A549 (cell line): ENCODE data around the gene FAM118A. TPM values are rescaled to one million over a fixed set of nuclear protein-coding genes. Genes with fewer than 3 reads are reported as not detected.

ENCODE experiments used
- ATAC-seq, 2 experiments: fragments of 200-7000 bp in 1 of 2; fragments of >200 bp in 1 of 2; cut with Nextera tagmentation in 1 of 2; cut with Tn5 transposase in 1 of 2; 3 replicates each; pipeline versions ENCODE4 v1.8.0 to v1.9.1; 2018 to 2020; ENCODE audit warnings: mild to moderate bottlenecking in 1 of 2, moderate library complexity in 1 of 2
- CTCF ChIA-PET: fragments of 300-600 bp; sonication (Branson Sonifier 250); formaldehyde crosslinking; extraction: SDS; loops from one replicate; lab custom pipeline; 2021; ENCODE audit warnings: antibody characterized with exemption, inconsistent platforms; lab: Yijun Ruan, JAX
- POLR2A ChIA-PET: fragments of 350-600 bp; formaldehyde crosslinking; extraction: SDS; loops from one replicate; lab custom pipeline; 2021; ENCODE audit warnings: antibody characterized with exemption, inconsistent platforms; lab: Yijun Ruan, JAX
- DNase-seq, 2 experiments: peaks; one replicate each; pipeline versions ENCODE4 v3.0.0 to v3.0.0-alpha.2; 2011 to 2016; ENCODE audit warnings: low read depth in 1 of 2, low spot score in 1 of 2
- FAIRE-seq: peaks from 2 replicates; lab custom pipeline; 2011; peaks lifted over from hg19 to GRCh38; lab: Jason Lieb, UNC
- H3K27ac ChIP-seq, 2 experiments: fragments of >200 bp; sonication (Bioruptor Twin); formaldehyde crosslinking; 3 replicates each; pipeline ENCODE4 v1.5.1; 2016 to 2017
- H3K4me1 ChIP-seq: fragments of >200 bp; sonication (Bioruptor Twin); formaldehyde crosslinking; 3 replicates; pipeline ENCODE4 v1.6.1; 2016
- H3K4me2 ChIP-seq: fragments of >200 bp; sonication (Bioruptor Twin); formaldehyde crosslinking; 3 replicates; pipeline ENCODE4 v1.6.1; 2016
- H3K4me3 ChIP-seq: fragments of >200 bp; sonication (Bioruptor Twin); formaldehyde crosslinking; 3 replicates; pipeline ENCODE4 v1.5.1; 2016
- H3K9me3 ChIP-seq: fragments of >200 bp; sonication (Bioruptor Twin); formaldehyde crosslinking; 3 replicates; pipeline ENCODE4 v1.6.1; 2016
- CBX2 ChIP-seq: fragments of 200-600 bp; sonication (generic); IDR thresholded peaks from 2 replicates; pipeline ENCODE4 v1.6.1; 2016; ENCODE audit warnings: low read depth, mild to moderate bottlenecking, borderline replicate concordance
- CEBPB ChIP-seq, 2 experiments: fragments of >200 bp in 1 of 2; sonication (Bioruptor Twin) in 1 of 2; formaldehyde crosslinking in 1 of 2; IDR thresholded peaks; 2 replicates each; pipeline ENCODE4 v1.6.1; 2012 to 2016
- CHD4 ChIP-seq: fragments of 200-600 bp; sonication (generic); IDR thresholded peaks from 2 replicates; pipeline ENCODE4 v1.6.1; 2016; ENCODE audit warnings: antibody characterized with exemption, mild to moderate bottlenecking, borderline replicate concordance
- EHF ChIP-seq: fragments of 250-450 bp; sonication (Bioruptor Pico); IDR thresholded peaks from 2 replicates; pipeline ENCODE4 v1.5.0; 2020; ENCODE audit warnings: mild to moderate bottlenecking
- FOSL2 ChIP-seq, 2 experiments: fragments of 450-650 bp in 1 of 2; fragments of >200 bp in 1 of 2; sonication (Bioruptor Twin) in 1 of 2; formaldehyde crosslinking; IDR thresholded peaks; 2 replicates each; pipeline versions ENCODE4 v1.5.0 to v1.6.1; 2016 to 2020; ENCODE audit warnings: mild to moderate bottlenecking in 1 of 2, moderate library complexity in 1 of 2
- FOXS1 ChIP-seq: fragments of 250-450 bp; sonication (Bioruptor Pico); IDR thresholded peaks from 2 replicates; pipeline ENCODE4 v1.5.0; 2020; ENCODE audit warnings: mild to moderate bottlenecking, moderate library complexity
- GATA3 ChIP-seq: IDR thresholded peaks from 2 replicates; pipeline ENCODE4 v1.6.1; 2012; ENCODE audit warnings: borderline replicate concordance
- HEYL ChIP-seq: fragments of 250-450 bp; sonication (Bioruptor Pico); IDR thresholded peaks from 2 replicates; pipeline ENCODE4 v1.8.0; 2021; ENCODE audit warnings: mild to moderate bottlenecking, moderate library complexity
- KDM5A ChIP-seq: fragments of 200-600 bp; sonication (generic); IDR thresholded peaks from 2 replicates; pipeline ENCODE4 v1.6.1; 2016; ENCODE audit warnings: antibody characterized with exemption, mild to moderate bottlenecking
- MAFK ChIP-seq: fragments of 450-650 bp; IDR thresholded peaks from 2 replicates; pipeline ENCODE4 v1.6.1; 2014; ENCODE audit not compliant: partially characterized antibody
- MAZ ChIP-seq: fragments of 150-350 bp; IDR thresholded peaks from 2 replicates; pipeline ENCODE4 v1.6.1; 2014; ENCODE audit warnings: antibody characterized with exemption, low read depth, low read length, borderline replicate concordance
- NPAS2 ChIP-seq: fragments of 250-450 bp; sonication (Bioruptor Pico); IDR thresholded peaks from 2 replicates; pipeline ENCODE4 v1.8.0; 2022; ENCODE audit warnings: mild to moderate bottlenecking, moderate library complexity, borderline replicate concordance
- PHF8 ChIP-seq: fragments of 200-600 bp; sonication (generic); IDR thresholded peaks from 2 replicates; pipeline ENCODE4 v1.6.1; 2016; ENCODE audit warnings: low read depth, mild to moderate bottlenecking, antibody characterized with exemption, moderate library complexity, borderline replicate concordance
- POLR2AphosphoS2 ChIP-seq: conservative IDR thresholded peaks from 2 replicates; pipeline ENCODE4 v1.6.1; 2012; ENCODE audit warnings: low read length, improper control_type of control experiment, inconsistent platforms
- RAD21 ChIP-seq, 2 experiments: fragments of >200 bp in 1 of 2; sonication (Bioruptor Twin) in 1 of 2; formaldehyde crosslinking in 1 of 2; IDR thresholded peaks in 1 of 2; conservative IDR thresholded peaks in 1 of 2; 2 replicates in 1 of 2; 3 replicates in 1 of 2; pipeline ENCODE4 v1.6.1; 2012 to 2018; ENCODE audit warnings: inconsistent platforms in 1 of 2
- RCOR1 ChIP-seq: fragments of 150-350 bp; IDR thresholded peaks from 2 replicates; pipeline ENCODE4 v1.6.1; 2014; ENCODE audit warnings: antibody characterized with exemption, low read length, low read depth
- WGBS: methylation state at CpG from one replicate; pipeline ENCODE4 v1.1.6; 2017; ENCODE audit errors: missing lambda C conversion rate; 5-methylcytosine and 5-hydroxymethylcytosine counted together
- polyA plus RNA-seq, 4 experiments: library from polyadenylated mRNA; depleted of rRNA in 3 of 4; stranded (reverse); fragments of >200 nt; fragmentation: RNase III in 1 of 4; extraction: RNeasy Plus Mini Kit Qiagen cat#74134 plus additional on column Dnase treatment in 1 of 4; gene quantifications; 2 replicates in 3 of 4; 3 replicates in 1 of 4; pipeline ENCODE4 v1.2.3, GENCODE V29; 2011 to 2017
- TF ChIP-seq, protein P1 (sequence below): fragments of 450-650 bp; IDR thresholded peaks from 2 replicates; pipeline ENCODE4 v1.6.1; 2014; ENCODE audit warnings: antibody characterized with exemption
- TF ChIP-seq, protein P2 (sequence below): fragments of 250-450 bp; sonication (Bioruptor Pico); IDR thresholded peaks from 2 replicates; pipeline ENCODE4 v1.5.0; 2021; ENCODE audit warnings: mild to moderate bottlenecking, moderate library complexity, borderline replicate concordance
- TF ChIP-seq, protein P3 (sequence below): fragments of 200-600 bp; sonication (generic); IDR thresholded peaks from 2 replicates; pipeline ENCODE4 v1.6.1; 2016; ENCODE audit warnings: antibody characterized with exemption, mild to moderate bottlenecking, moderate library complexity
- TF ChIP-seq, protein P4 (sequence below): fragments of 250-450 bp; sonication (Bioruptor Pico); IDR thresholded peaks from 2 replicates; pipeline ENCODE4 v1.5.0; 2020; ENCODE audit warnings: low read depth, mild to moderate bottlenecking, moderate library complexity

FAM118A gene
- polyA plus RNA-seq, 2 of the 4 experiments (the other 2 are of a cell fraction): 16.8 to 18.1 TPM

DNA sequence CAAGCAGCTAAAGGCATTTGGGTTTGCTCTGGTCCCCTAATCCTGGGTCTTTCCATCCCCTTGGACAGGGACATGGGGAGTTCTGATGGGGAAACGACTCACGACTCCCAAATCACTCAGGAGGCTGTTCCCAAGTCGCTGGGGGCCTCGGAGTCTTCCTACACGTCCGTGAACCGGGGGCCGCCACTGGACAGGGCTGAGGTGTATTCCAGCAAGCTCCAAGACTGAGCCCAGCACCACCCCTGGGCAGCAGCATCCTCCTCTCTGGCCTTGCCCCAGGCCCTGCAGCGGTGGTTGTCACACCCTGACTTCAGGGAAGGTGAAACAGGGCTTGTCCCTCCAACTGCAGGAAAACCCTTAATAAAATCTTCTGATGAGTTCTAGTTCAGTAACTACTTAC is 14.2 kb upstream of the FAM118A start (continued):
- TF ChIP-seq, protein P1, sequence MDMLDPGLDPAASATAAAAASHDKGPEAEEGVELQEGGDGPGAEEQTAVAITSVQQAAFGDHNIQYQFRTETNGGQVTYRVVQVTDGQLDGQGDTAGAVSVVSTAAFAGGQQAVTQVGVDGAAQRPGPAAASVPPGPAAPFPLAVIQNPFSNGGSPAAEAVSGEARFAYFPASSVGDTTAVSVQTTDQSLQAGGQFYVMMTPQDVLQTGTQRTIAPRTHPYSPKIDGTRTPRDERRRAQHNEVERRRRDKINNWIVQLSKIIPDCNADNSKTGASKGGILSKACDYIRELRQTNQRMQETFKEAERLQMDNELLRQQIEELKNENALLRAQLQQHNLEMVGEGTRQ: no peak
- TF ChIP-seq FOXS1 (CRISPR knock-in tag) (no peak), FOSL2 (IDR thresholded peaks at IDR 0.05) (no peak), FOSL2 (CRISPR knock-in tag; IDR thresholded peaks at IDR 0.05) (no peak)
- TF ChIP-seq, all 56 proteins: peak for 0

DNA sequence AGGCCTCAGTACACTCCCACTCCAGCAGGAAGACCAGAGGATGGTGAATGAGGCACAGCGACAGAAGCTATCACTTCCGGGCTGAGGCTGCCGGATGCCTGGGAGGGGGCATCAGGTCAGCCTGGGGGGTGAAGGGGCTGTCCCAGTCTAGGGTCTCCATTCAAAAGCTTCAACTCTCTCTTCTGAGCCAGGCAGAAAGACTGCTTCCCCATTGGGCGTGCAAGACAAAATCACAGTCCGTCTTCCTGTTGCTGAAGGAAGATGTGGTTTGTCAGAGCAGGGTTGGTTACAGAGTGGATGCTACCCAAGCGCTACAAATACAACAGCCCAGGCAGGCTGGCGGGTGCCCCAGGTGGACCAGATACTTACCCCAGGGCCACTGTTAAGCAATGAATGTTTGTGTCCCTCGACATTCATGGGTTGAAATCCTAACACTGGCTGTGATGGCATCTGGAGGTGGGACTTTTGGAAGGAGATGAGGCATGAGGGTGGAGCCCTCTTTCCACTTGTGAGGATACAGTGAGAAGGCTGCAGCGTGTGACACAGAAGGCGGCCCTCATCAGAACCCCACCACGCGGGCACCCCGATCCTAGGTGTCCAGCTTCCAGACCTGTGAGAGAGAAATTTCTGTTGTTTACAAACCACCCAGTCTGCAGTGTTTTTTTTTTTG is 13.0 kb upstream of the FAM118A start:
- Histone ChIP-seq H3K27ac (no peak overlapping the region), H3K9me3 (no peaks in the 10 kb centered on the region), H3K4me2 (no peak overlapping the region)
- CTCF ChIA-PET: no interaction called here
- WGBS: 76% methylated on average over 9 of the region's 13 CpGs
- TF ChIP-seq RCOR1 (no peak), EHF (CRISPR knock-in tag) (no peak), HEYL (CRISPR knock-in tag) (no peak), GATA3 (no peak), MAFK (no peak), CBX2 (no peak), RAD21 (conservative IDR thresholded peaks at IDR 0.05 in 1 of 2, IDR thresholded peaks at IDR 0.05 in 1 of 2) (no peak), KDM5A (no peak), POLR2AphosphoS2 (no peak)
- TF ChIP-seq, protein P2, sequence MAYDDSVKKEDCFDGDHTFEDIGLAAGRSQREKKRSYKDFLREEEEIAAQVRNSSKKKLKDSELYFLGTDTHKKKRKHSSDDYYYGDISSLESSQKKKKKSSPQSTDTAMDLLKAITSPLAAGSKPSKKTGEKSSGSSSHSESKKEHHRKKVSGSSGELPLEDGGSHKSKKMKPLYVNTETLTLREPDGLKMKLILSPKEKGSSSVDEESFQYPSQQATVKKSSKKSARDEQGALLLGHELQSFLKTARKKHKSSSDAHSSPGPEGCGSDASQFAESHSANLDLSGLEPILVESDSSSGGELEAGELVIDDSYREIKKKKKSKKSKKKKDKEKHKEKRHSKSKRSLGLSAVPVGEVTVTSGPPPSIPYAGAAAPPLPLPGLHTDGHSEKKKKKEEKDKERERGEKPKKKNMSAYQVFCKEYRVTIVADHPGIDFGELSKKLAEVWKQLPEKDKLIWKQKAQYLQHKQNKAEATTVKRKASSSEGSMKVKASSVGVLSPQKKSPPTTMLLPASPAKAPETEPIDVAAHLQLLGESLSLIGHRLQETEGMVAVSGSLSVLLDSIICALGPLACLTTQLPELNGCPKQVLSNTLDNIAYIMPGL (CRISPR knock-in tag): no peak
- TF ChIP-seq, all 56 proteins: peak for 0
- DNase-seq (no peak), ATAC-seq (no peak), FAIRE-seq (no peak)
- no peak overlapping the region for H3K4me3 ChIP-seq
- peaks cover 2% of the 10 kb centered on the region; the same call in 1 of the 3 replicates for H3K4me1 ChIP-seq
- POLR2A ChIA-PET: no interaction called here

DNA sequence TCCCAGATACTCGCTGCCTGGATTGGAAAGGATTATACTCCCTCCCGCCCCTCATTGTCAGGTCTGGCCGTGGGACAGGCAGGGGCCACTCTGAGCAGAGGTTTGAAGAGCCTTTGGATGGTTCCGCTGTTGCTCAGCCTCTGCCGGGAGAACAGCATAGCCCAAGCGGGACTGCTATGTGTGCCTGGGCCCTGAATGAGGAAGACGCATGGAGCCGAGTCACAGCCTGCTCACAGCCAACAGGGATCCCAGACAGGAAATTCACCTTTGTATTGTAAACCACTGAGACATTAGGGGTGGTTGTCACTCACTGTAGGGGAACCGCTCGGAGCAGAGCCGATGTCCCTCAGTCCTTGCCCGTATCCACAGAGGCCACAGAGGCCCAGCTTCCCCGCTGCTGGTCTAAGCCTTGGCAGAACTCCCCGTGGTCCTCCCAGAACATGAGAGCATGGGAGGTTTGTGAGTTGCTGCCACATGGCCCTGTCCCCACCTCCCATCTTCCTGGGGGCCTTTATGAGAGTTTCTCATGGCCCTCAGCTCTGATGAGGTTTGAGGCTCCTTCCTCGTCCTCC is 10.7 kb upstream of the FAM118A start:
- peak; percentile 28 to 38; a peak in 4 of 6 replicates for ATAC-seq
- no peak overlapping the region for H3K4me2 ChIP-seq
- WGBS: 86% methylated on average over 14 of the region's 15 CpGs
- CTCF ChIA-PET: interaction anchor here (1.0 kb wide), 1 partner anchor 18 kb away, joined by 5 read pairs; no protein-coding TSS in a partner anchor
- POLR2A ChIA-PET: no interaction called here
- TF ChIP-seq, protein P3, sequence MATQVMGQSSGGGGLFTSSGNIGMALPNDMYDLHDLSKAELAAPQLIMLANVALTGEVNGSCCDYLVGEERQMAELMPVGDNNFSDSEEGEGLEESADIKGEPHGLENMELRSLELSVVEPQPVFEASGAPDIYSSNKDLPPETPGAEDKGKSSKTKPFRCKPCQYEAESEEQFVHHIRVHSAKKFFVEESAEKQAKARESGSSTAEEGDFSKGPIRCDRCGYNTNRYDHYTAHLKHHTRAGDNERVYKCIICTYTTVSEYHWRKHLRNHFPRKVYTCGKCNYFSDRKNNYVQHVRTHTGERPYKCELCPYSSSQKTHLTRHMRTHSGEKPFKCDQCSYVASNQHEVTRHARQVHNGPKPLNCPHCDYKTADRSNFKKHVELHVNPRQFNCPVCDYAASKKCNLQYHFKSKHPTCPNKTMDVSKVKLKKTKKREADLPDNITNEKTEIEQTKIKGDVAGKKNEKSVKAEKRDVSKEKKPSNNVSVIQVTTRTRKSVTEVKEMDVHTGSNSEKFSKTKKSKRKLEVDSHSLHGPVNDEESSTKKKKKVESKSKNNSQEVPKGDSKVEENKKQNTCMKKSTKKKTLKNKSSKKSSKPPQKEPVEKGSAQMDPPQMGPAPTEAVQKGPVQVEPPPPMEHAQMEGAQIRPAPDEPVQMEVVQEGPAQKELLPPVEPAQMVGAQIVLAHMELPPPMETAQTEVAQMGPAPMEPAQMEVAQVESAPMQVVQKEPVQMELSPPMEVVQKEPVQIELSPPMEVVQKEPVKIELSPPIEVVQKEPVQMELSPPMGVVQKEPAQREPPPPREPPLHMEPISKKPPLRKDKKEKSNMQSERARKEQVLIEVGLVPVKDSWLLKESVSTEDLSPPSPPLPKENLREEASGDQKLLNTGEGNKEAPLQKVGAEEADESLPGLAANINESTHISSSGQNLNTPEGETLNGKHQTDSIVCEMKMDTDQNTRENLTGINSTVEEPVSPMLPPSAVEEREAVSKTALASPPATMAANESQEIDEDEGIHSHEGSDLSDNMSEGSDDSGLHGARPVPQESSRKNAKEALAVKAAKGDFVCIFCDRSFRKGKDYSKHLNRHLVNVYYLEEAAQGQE: no peak
- TF ChIP-seq CHD4: no peak
- TF ChIP-seq, protein P4, sequence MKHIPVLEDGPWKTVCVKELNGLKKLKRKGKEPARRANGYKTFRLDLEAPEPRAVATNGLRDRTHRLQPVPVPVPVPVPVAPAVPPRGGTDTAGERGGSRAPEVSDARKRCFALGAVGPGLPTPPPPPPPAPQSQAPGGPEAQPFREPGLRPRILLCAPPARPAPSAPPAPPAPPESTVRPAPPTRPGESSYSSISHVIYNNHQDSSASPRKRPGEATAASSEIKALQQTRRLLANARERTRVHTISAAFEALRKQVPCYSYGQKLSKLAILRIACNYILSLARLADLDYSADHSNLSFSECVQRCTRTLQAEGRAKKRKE (CRISPR knock-in tag): no peak
- TF ChIP-seq NPAS2: no peak
- TF ChIP-seq MAZ: no peak
- TF ChIP-seq, protein P2 (CRISPR knock-in tag): no peak
- TF ChIP-seq PHF8: no peak
- TF ChIP-seq CEBPB (IDR thresholded peaks at IDR 0.05): no peak
- TF ChIP-seq FOXS1 (CRISPR knock-in tag): no peak
- TF ChIP-seq, all 56 proteins: peak for 0
- Histone ChIP-seq H3K27ac (no peak overlapping the region), H3K4me3 (no peak overlapping the region), H3K4me1 (peaks cover 4% of the 10 kb centered on the region; the same call in 1 of the 3 replicates), H3K9me3 (no peaks in the 10 kb centered on the region)
- FAIRE-seq (no peak), DNase-seq (no peak)
